A673 (cell line): ENCODE data around the gene CDKAL1. TPM values are rescaled to one million over a fixed set of nuclear protein-coding genes. Genes with fewer than 3 reads are reported as not detected.

Experiments used
- BruUV-seq: library from RNA; stranded (reverse); fragments of 400-500 nt; replicated peaks from 2 replicates; lab custom pipeline; 2021; lab: Mats Ljungman, UMichigan
- CTCF ChIA-PET: fragments of 300-600 bp; sonication (Branson Sonifier 250); formaldehyde crosslinking; loops from one replicate; lab custom pipeline; 2022; ENCODE audit warnings: antibody characterized with exemption; lab: Charles Lee
- POLR2A ChIA-PET: fragments of 300-600 bp; sonication (Branson Sonifier 250); formaldehyde crosslinking; loops from one replicate; lab custom pipeline; 2022; ENCODE audit warnings: antibody characterized with exemption; ENCODE audit not compliant: low non-redundant PET; lab: Charles Lee
- DNase-seq: peaks from one replicate; pipeline ENCODE4 v3.0.0-alpha.2; 2015; ENCODE audit warnings: low spot score
- H3K27ac ChIP-seq: fragments of 200-600 bp; sonication (generic); 2 replicates; pipeline ENCODE4 v1.5.1; 2016; ENCODE audit warnings: mixed run types, low read depth, mild to moderate bottlenecking, mixed read lengths, antibody characterized with exemption, low read length; ENCODE audit not compliant: poor library complexity, severe bottlenecking
- H3K27me3 ChIP-seq: fragments of 200-600 bp; sonication (generic); replicated peaks from 2 replicates; pipeline ENCODE4 v1.6.1; 2017; ENCODE audit warnings: mixed run types, low read depth, mild to moderate bottlenecking, mixed read lengths, antibody characterized with exemption, low read length; ENCODE audit not compliant: insufficient read depth, poor library complexity
- H3K36me3 ChIP-seq: fragments of 200-600 bp; sonication (generic); 2 replicates; pipeline ENCODE4 v1.6.1; 2016; ENCODE audit warnings: mixed run types, mild to moderate bottlenecking, mixed read lengths, antibody characterized with exemption, low read length; ENCODE audit not compliant: insufficient read depth, poor library complexity, severe bottlenecking
- H3K4me1 ChIP-seq: fragments of 200-600 bp; sonication (generic); 2 replicates; pipeline ENCODE4 v1.6.1; 2017; ENCODE audit warnings: mixed run types, mild to moderate bottlenecking, mixed read lengths, antibody characterized with exemption, low read length; ENCODE audit not compliant: insufficient read depth, poor library complexity, severe bottlenecking
- H3K4me3 ChIP-seq: fragments of 200-600 bp; sonication (generic); 2 replicates; pipeline ENCODE4 v1.5.1; 2016; ENCODE audit warnings: low read depth, mixed run types, mild to moderate bottlenecking, mixed read lengths, low read length; ENCODE audit not compliant: poor library complexity, severe bottlenecking
- H3K9me3 ChIP-seq: fragments of 200-600 bp; sonication (generic); 2 replicates; pipeline ENCODE4 v1.6.1; 2016; ENCODE audit warnings: mixed run types, low read depth, mild to moderate bottlenecking, mixed read lengths, antibody characterized with exemption, low read length; ENCODE audit not compliant: poor library complexity, severe bottlenecking
- CTCF ChIP-seq: fragments of 300-800, 200-600 bp; sonication (generic); conservative IDR thresholded peaks from 2 replicates; pipeline ENCODE4 v1.5.1; 2017; ENCODE audit warnings: low read depth, mild to moderate bottlenecking, antibody characterized with exemption, low read length, moderate library complexity, mixed read lengths
- EZH2 ChIP-seq: fragments of 200-600 bp; sonication (generic); IDR thresholded peaks from 2 replicates; pipeline ENCODE4 v1.6.1; 2017; ENCODE audit warnings: borderline replicate concordance, low read depth, mild to moderate bottlenecking, mixed read lengths, antibody characterized with exemption, low read length; ENCODE audit not compliant: poor library complexity, severe bottlenecking
- intact Hi-C: fragments of 100-400 bp; cut with micrococcal nuclease; formaldehyde crosslinking; loops from one replicate; pipeline ENCODE4 v1.10.0; 2022; ENCODE audit not compliant: unreplicated experiment
- total RNA-seq: library from RNA; stranded (reverse); gene quantifications from 2 replicates; pipeline ENCODE4 v1.2.3, GENCODE V29; 2021

Gene CDKAL1
- total RNA-seq, 1 experiment from 2014 or later, result 35.5 TPM

- CTCF ChIA-PET, result no interaction called here
- BruUV-seq, result no TSS peak
- Histone ChIP-seq H3K4me3 (no peak overlapping the region), H3K27me3 (no peaks in the 10 kb centered on the region), H3K27ac (no peak overlapping the region), H3K36me3 (no peaks in the 10 kb centered on the region), H3K4me1 (peaks cover 77% of the 10 kb centered on the region), H3K9me3 (no peaks in the 10 kb centered on the region)
- TF ChIP-seq CTCF, result no peak
- TF ChIP-seq EZH2, result no peak
- peak; percentile 59 for DNase-seq
- intact Hi-C loops, result no loop called here
- POLR2A ChIA-PET, result interaction anchor here (0.7 kb wide), 1 partner anchor 38 kb away, joined by 3 read pairs; no protein-coding TSS in a partner anchor
These were observed 175.2 kb downstream of the CDKAL1 start for GRCh38 chr6:20709451-20709850.

GRCh38 chr6:20710341-20710740, 176.1 kb downstream of the CDKAL1 start:
- no TSS peak for BruUV-seq
- POLR2A ChIA-PET, result no interaction called here
- no peak for DNase-seq
- H3K36me3 ChIP-seq, result no peaks in the 10 kb centered on the region
- H3K4me3 ChIP-seq, result no peak overlapping the region
- CTCF ChIA-PET, result no interaction called here
- H3K27me3 ChIP-seq, result no peaks in the 10 kb centered on the region
- H3K27ac ChIP-seq, result no peak overlapping the region
- intact Hi-C loops, result no loop called here
- TF ChIP-seq EZH2 (no peak), CTCF (no peak)
- peaks cover 74% of the 10 kb centered on the region for H3K4me1 ChIP-seq
- no peaks in the 10 kb centered on the region for H3K9me3 ChIP-seq

- no peak overlapping the region for H3K4me3 ChIP-seq
- intact Hi-C loops, result no loop called here
- no peaks in the 10 kb centered on the region for H3K27me3 ChIP-seq
- no peaks in the 10 kb centered on the region for H3K9me3 ChIP-seq
- no peak overlapping the region for H3K27ac ChIP-seq
- ChIA-PET CTCF (no interaction called here), POLR2A (no interaction called here)
- H3K36me3 ChIP-seq, result no peaks in the 10 kb centered on the region
- DNase-seq, result peak; percentile 16
- BruUV-seq, result no TSS peak
- TF ChIP-seq EZH2, result no peak
- no peak for TF ChIP-seq CTCF
- H3K4me1 ChIP-seq, result peaks cover 63% of the 10 kb centered on the region
These were observed 177.3 kb downstream of the CDKAL1 start for GRCh38 chr6:20711518-20711917.
